Measurements from ENCODE around the gene DUSP12.

The DUSP12 gene

GRCh38 chr1:161770250-161770649 lies 20.7 kb downstream of the DUSP12 start:
- no peak for DNase-seq (ENCODE audit: low spot score)

- no peak for DNase-seq (ENCODE audit: low spot score)
These were observed 21.6 kb downstream of the DUSP12 start for GRCh38 chr1:161771161-161771560.

GRCh38 chr1:161771973-161772372 lies 22.4 kb downstream of the DUSP12 start:
- no peak for DNase-seq (ENCODE audit: low spot score)

GRCh38 chr1:161772397-161772796 lies 22.8 kb downstream of the DUSP12 start:
- peak; percentile 52 for DNase-seq (ENCODE audit: low spot score)

- DNase-seq (ENCODE audit: low spot score), result no peak
These were observed 24.2 kb downstream of the DUSP12 start for GRCh38 chr1:161773791-161774190.

- DNase-seq (ENCODE audit: low spot score), result no peak
These were observed 27.7 kb downstream of the DUSP12 start for GRCh38 chr1:161777261-161777660.

- no peak for DNase-seq (ENCODE audit: low spot score)
These were observed 28.9 kb downstream of the DUSP12 start for GRCh38 chr1:161778522-161778921.

GRCh38 chr1:161779393-161779792 lies 29.8 kb downstream of the DUSP12 start:
- no peak for DNase-seq (ENCODE audit: low spot score)

GRCh38 chr1:161781995-161782394 lies 32.4 kb downstream of the DUSP12 start:
- no peak for DNase-seq (ENCODE audit: low spot score)

- DNase-seq (ENCODE audit: low spot score), result no peak
These were observed 33.3 kb downstream of the DUSP12 start for GRCh38 chr1:161782886-161783285.

GRCh38 chr1:161784968-161785367 lies 35.4 kb downstream of the DUSP12 start:
- DNase-seq (ENCODE audit: low spot score), result peak; percentile 80

- no peak for DNase-seq (ENCODE audit: low spot score)
These were observed 37.8 kb downstream of the DUSP12 start for GRCh38 chr1:161787355-161787754.

- DNase-seq (ENCODE audit: low spot score), result no peak
These were observed 41.2 kb downstream of the DUSP12 start for GRCh38 chr1:161790587-161791317.

- no peak for DNase-seq (ENCODE audit: low spot score)
These were observed 42.5 kb downstream of the DUSP12 start for GRCh38 chr1:161791904-161792655.

- peak; percentile 86 for DNase-seq (ENCODE audit: low spot score)
These were observed 43.2 kb downstream of the DUSP12 start for GRCh38 chr1:161792740-161793139.

- no peak for DNase-seq (ENCODE audit: low spot score)
These were observed 50.2 kb downstream of the DUSP12 start for GRCh38 chr1:161799792-161800191.

GRCh38 chr1:161801955-161802354 lies 52.4 kb downstream of the DUSP12 start:
- no peak for DNase-seq (ENCODE audit: low spot score)

- DNase-seq (ENCODE audit: low spot score), result no peak
These were observed 53.6 kb downstream of the DUSP12 start for GRCh38 chr1:161803181-161803580.

GRCh38 chr1:161805399-161806197 lies 56.0 kb downstream of the DUSP12 start:
- DNase-seq (ENCODE audit: low spot score), result no peak
